ENCODE measurements around the gene WSB1.
A peak's percentile ranks its signal among the peaks of the same experiment; 100 is the strongest.

The WSB1 gene

DNA sequence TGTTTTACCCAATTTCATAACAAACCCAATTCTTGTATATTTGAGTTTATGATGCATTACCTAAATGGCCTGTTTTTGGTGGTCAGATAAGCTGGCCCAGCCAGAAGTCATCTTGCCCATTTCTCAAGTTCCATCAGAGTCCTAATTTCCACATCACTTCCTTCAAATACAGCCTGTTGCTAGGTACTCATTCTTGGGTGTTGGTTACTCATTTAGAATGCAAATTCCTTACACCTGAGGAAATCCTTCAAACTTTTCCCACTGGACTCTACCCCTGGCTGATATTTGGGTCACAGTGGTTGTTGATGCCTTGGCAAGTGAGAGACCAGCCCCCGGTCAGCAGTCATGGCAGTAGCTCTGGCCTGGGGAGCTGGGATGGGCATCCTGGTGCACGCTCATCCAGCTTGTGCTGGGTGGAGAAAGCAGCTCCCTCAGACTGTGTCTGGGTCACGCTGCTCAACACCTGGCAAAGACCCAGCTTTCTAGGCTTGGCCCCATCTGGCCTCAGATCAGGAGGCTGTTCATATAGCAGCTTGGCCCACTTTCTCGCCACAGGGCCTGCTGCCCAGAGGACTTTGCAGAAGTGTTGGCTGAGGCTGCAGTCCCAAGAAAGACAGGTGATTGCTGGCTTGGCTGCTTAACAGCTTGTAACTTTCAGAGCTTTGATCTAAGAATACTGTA lies 25.8 kb downstream of the WSB1 start:
- H3K27ac ChIP-seq: peak overlapping the region; percentile 27
- TF ChIP-seq, protein P1, sequence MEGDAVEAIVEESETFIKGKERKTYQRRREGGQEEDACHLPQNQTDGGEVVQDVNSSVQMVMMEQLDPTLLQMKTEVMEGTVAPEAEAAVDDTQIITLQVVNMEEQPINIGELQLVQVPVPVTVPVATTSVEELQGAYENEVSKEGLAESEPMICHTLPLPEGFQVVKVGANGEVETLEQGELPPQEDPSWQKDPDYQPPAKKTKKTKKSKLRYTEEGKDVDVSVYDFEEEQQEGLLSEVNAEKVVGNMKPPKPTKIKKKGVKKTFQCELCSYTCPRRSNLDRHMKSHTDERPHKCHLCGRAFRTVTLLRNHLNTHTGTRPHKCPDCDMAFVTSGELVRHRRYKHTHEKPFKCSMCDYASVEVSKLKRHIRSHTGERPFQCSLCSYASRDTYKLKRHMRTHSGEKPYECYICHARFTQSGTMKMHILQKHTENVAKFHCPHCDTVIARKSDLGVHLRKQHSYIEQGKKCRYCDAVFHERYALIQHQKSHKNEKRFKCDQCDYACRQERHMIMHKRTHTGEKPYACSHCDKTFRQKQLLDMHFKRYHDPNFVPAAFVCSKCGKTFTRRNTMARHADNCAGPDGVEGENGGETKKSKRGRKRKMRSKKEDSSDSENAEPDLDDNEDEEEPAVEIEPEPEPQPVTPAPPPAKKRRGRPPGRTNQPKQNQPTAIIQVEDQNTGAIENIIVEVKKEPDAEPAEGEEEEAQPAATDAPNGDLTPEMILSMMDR (conservative IDR thresholded peaks at IDR 0.05): no peak

GRCh38 chr17:27320222-27320560 lies 26.3 kb downstream of the WSB1 start:
- TF ChIP-seq, protein P1 (conservative IDR thresholded peaks at IDR 0.05): no peak
- H3K27ac ChIP-seq: peak overlapping the region; percentile 27

GRCh38 chr17:27321372-27321771 lies 27.5 kb downstream of the WSB1 start:
- TF ChIP-seq, protein P1 (conservative IDR thresholded peaks at IDR 0.05): no peak
- H3K27ac ChIP-seq: peak overlapping the region; percentile 27; the same call in 1 of the 2 replicates

GRCh38 chr17:27322026-27322425 lies 28.1 kb downstream of the WSB1 start:
- H3K27ac ChIP-seq: peak overlapping the region; percentile 27; the same call in 1 of the 2 replicates
- TF ChIP-seq, protein P1 (conservative IDR thresholded peaks at IDR 0.05): no peak

- H3K27ac ChIP-seq: peak overlapping the region; percentile 26
- TF ChIP-seq, protein P1 (conservative IDR thresholded peaks at IDR 0.05): no peak
These were observed 29.0 kb downstream of the WSB1 start for GRCh38 chr17:27322690-27323508.

- H3K27ac ChIP-seq: peak overlapping the region; percentile 26
- TF ChIP-seq, protein P1 (conservative IDR thresholded peaks at IDR 0.05): no peak
These were observed 29.8 kb downstream of the WSB1 start for GRCh38 chr17:27323538-27324215.

GRCh38 chr17:27324771-27325339 lies 30.9 kb downstream of the WSB1 start:
- H3K27ac ChIP-seq: no peak overlapping the region
- TF ChIP-seq, protein P1 (conservative IDR thresholded peaks at IDR 0.05): no peak
